Stimulated activated CD4-positive, alpha-beta T cell treated with anti-CD3 and anti-CD28 coated beads, Interleukin-1b, Interleukin-23, amount 100 ng/mL, for 4 hours (primary cell): Measurements from ENCODE around the gene DHRS3.

Source experiments
- DNase-seq, 2 donors: peaks; one replicate each; pipeline ENCODE4 v3.0.0-alpha.2; 2020; ENCODE audit warnings: low read depth in 2 of 2

DHRS3 gene

GRCh38 chr1:12640237-12640957, 22.4 kb upstream of the DHRS3 start:
- no peak for DNase-seq

DNA sequence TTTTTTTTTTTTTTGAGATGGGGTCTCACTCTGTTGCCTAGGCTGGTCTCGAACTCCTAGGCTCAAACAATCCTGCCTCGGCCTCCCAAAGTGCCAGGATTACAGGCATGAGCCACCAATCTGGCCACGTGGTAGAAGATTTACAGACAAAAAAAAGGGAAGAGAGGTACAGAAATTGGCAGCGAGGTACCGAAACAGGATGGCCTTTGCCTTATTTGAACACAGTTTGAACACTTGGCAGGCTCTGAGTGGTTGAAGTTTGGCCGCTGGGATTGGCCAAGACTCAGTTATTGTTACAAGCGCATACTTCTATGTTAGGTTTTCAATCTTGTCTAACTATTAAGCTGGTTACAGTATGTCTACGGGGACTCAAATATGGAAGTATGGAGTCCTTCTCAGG, 19.7 kb upstream of the DHRS3 start:
- DNase-seq = no peak

DNA sequence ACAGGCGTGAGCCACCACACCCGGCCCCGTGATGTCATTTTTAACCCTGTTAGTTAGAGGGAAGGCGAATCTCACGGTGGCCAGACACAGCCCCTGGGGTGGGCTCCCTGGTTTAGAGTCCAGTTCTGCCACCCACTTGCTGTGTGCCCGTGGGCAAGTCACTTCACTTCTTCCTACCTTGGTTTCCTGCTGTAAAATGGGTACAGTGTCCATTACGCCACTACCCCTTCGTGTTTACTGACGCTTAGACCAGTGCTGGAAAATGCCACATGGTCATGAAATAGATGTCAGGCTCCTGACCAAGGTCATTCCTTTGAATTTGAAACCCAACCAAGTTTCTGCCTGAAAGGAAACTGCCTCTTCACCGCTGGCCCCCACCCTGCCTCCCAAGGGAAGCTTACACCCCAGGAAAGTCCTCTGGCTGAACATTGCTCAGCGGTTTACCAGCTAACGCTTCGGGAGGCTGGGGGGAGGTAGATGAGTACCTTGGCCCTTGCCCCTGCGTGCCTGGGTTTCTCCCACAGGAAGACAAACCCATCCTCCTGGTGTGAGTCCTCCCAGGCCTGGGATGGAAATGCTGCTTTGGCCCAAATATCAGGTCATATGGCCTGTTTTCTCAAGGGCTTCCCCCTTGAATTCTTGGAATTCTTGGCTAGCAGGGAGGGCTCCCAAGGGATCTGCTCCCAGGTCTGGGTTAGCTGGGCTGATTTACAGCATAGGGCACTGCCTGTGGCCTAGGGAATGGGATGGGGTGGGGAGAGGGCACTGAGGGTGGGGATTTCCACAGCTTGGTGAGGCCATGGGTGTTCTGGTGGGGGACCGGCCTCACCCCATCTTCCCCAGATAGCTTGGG, 18.3 kb upstream of the DHRS3 start:
- no peak for DNase-seq

GRCh38 chr1:12634696-12635202, 16.7 kb upstream of the DHRS3 start:
- DNase-seq = no peak

DNA sequence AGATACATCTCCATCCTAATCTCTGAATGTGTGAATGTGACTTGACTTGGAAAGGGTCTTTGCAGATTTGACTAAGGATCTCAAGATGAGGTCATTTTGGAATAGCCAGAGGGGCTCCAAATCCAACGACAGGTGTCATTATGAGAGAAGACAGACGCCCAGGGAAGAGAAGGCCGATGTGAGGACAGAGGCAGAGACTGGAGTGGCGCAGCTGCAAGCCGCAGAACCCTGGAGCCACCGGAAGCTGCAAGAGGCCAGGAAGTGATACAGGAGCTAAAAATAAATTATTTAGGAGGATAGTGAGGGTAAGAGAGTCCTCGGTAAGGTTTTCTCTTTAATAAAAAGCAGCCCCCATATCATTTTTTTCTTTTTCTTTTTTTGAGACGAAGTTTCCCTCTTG, 16.1 kb upstream of the DHRS3 start:
- DNase-seq = no peak

DNA sequence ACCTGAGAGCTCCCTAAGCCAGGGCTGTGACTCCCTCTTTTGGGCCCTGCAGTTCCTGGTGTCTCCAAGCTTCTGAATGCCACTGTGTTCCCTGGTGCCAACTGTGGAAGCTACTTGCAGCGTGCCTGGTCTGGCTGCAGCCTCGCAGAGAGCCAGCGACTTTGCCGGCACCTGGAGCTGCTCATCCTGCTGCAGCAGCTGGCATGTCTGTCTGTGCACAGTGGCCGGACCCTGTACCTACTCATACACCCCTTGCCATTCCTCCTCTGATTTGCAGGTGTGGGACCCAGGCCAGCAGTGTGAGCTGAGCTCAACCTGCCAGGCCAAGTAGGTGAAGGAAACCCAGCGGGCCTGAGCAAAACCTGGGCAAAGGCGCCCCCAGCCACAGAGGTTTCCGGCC, 13.6 kb upstream of the DHRS3 start:
- DNase-seq = no peak

- no peak for DNase-seq
Measured at GRCh38 chr1:12630946-12631530, 13.0 kb upstream of the DHRS3 start.

DNA sequence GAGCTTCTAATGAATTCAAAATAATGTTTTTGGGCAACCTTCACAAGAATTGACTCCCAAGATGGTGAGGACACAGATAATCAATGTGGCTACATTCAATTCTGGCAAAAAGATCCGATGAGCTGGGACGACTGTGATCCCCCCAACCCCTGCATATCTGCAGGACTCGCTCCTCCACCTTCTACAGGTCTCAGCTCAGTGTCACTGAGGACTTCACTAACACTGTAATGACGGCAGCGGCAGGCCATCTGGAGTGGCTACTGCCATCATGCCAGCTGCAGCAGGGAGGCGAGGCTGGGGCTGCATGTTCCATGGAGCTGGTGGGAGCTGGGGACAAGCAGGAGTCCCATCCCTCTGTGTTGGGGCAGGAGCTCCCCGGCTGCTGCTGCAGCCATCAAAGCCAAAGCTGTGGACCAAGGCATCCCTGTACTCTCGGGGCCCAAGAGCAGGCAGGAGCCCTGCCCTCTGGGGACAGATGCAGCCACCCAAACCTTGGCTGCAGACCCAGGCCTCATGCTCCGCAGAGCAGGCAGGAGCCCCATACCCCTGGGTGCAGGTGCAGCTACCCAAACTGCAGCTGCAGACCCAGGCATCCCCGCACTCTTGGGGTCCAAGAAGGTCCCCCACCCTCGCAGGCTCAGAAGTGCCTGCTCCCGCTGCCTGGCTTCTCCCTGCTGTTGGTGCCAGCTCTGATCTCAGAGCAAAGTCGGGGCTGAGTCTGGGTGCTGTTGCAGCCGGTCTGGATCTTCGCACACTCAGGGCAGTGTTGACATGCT, 12.2 kb upstream of the DHRS3 start:
- DNase-seq = no peak

GRCh38 chr1:12629511-12629956, 11.5 kb upstream of the DHRS3 start:
- no peak for DNase-seq

GRCh38 chr1:12627296-12627695, 9.3 kb upstream of the DHRS3 start:
- DNase-seq = no peak

DNA sequence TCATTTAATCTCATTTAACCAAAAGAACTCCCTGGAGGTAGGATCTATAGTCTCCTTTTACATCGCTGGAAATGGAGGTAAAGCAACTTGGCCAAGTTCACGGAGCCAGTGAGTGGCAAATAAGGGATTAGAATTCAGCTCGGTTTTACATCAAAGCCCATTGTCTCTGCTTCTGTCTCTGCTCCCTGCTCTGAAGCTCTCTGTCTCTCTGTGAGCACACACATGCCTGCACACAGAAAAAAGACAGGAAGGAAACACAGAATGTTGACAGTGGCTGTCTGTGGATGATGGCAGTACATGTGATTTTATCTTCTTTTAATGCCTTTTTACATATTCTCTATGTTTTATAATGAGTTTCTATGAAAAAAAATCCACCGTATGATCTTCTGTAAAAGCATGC, 8.9 kb upstream of the DHRS3 start:
- no peak for DNase-seq

GRCh38 chr1:12625276-12625675, 7.3 kb upstream of the DHRS3 start:
- DNase-seq = no peak

DNA sequence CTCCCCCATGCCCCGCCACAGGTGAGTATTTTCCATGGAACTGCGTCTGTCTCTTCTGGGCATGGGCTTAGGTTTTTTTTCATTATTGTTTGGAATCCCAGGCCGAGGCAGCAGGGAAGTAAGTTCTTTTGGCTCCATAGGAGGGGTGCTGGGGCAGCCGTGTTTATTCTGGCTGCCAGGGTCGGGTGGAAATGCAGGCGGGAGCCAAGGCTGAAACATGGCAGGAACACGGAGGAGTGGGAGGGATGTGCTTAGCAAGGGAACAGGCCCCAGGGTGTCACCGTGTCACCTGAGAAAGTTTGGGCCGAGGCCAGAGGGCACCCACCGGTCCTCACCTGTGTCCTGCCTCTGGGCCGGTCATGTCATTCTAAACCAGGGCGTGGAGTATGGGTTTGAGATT, 4.5 kb upstream of the DHRS3 start:
- DNase-seq = no peak

DNA sequence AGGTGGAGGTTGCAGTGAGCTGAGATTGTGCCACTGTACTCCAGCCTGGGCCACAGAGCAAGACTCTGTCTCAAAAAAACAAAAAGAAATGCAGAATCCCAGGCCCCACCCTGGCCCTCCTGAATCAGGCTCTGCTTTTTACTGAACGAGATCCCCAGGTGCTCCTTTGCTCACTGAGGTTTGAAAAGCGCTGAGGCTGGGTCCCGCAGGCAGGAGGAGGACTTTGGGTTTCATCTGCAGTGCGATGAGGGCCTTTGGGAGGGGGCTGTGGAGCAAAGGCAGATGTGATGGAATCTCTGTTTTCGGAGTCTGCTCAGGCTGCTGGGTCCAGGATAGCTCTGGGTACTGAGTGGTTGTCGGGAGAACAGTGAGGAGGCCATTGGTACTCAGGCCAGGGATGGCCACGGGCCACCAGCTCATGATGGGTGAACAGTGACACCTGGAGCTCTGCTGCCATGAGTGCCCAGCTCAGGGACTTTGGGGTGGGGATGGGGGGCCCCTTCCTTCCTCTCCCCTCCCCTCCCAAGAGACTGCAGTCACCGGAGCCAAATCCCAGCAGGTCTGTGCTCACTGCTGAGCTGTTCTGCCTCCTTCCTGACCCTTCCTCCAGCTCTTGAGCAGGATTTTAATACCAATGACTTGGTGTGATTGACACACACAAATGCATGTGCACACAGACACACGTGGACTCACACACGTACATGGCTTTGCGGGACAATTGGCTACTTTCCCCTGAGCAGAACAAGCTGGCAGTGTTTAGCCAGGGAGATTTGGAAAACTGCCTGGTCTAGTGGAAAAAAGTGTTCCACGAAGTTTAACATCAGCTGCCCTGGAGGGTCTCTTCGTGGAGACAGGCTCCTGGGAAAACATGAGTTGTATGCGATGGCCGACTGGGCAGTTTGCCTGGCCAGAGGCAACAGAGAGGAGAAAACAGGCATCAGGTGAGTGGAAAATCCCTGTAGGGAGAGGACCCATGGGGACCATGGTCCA, 3.6 kb upstream of the DHRS3 start:
- DNase-seq = no peak

- no peak for DNase-seq
Measured at GRCh38 chr1:12620931-12621330, 2.9 kb upstream of the DHRS3 start.

DNA sequence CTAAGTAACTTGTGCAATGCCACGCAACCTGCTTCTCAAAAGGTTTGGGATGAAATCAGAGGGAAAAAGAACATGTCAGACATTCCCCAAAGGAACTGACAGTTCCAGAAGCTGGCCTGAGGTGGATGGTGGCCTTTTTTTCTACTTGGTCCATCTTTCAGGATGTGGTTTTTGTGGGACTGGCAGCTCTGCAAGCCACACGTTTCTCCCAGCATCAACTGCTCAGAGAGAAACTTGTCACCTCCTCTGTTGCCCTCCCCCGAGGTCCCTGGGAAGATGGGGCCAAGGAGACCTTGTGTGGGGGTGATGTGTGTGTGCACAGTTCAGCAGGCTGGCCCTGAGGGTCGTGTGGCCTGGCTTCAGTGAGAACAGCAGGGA, 2.5 kb upstream of the DHRS3 start:
- DNase-seq = no peak

DNA sequence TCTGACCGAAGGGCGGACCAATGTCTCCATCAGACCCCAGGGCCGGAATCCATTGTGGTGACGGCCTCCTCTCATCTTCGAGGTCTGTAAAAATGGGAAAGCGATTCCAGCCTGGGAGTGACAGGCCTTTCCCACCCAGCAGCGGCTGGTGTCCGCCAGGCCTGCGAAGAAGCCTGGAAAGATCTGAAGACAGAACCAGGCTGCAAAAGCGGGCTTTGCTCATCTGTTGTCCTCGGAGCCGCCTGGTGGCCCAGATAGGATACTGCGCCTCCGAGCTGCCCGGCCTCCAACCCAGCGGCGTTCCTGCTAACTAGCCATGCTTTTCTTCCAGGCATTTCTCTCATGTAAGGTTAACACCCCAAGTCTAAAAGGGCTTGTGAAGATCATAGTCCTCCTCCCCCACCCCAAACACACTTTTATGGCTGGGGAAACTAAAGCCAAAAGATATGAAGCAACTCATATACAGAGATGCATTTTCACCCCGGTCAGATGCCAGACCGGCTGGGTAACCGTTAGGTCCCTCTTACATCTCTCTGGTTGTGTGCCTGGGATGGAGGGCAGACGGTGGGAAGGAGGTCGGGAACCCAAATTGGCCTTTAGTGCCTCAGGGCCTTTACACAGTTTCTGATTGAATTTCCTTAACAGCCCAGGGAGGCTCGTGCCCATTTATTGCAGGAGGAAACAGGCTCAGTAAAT, 1.9 kb upstream of the DHRS3 start:
- peak; percentile 70 to 74 for DNase-seq

- peak; percentile 33 to 50 for DNase-seq
Measured at GRCh38 chr1:12618965-12619791, 1.2 kb upstream of the DHRS3 start.

- no peak for DNase-seq
Measured at GRCh38 chr1:12618661-12618964, 603 bp upstream of the DHRS3 start.
